Measurements from ENCODE around the gene TIMP2.

The TIMP2 gene

GRCh38 chr17:78804777-78805176, 120.4 kb downstream of the TIMP2 start:
- no peak for DNase-seq

- no peak for DNase-seq
Measured at GRCh38 chr17:78803186-78803845, 121.9 kb downstream of the TIMP2 start.
